NB4 (cell line): ENCODE results near the gene UMOD.

Experiments used
- MYC ChIP-seq: IDR thresholded peaks from 2 replicates; pipeline ENCODE4 v1.6.1; 2011; ENCODE audit warnings: low read depth, low read length
- POLR2A ChIP-seq: IDR thresholded peaks from 2 replicates; pipeline ENCODE4 v1.6.1; 2011; ENCODE audit warnings: mild to moderate bottlenecking; ENCODE audit not compliant: insufficient read length; ENCODE audit errors: extremely low read depth
- TF ChIP-seq, protein P1 (sequence below): IDR thresholded peaks from one replicate; pipeline ENCODE4 v1.5.1; 2012; ENCODE audit warnings: low read depth, low read length

DNA sequence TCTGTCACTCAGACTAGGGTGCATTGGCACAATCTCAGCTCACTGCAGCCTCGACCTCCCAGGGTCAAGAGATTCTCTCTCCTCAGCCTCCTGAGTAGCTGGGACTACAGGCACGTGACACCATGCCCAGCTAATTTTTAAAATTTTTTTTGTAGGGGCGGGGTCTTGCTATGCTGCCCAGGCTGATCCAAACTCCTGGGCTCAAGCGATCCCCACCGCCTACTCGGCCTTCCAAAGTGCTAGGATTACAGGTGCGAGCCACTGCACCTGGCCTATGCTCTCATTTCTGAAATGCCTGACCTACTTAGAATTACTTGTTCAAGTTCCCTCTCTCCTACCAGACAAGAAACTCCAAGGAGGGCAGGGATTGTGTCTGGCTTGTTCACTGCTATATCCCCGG is 20.1 kb downstream of the UMOD start:
- TF ChIP-seq, protein P1, sequence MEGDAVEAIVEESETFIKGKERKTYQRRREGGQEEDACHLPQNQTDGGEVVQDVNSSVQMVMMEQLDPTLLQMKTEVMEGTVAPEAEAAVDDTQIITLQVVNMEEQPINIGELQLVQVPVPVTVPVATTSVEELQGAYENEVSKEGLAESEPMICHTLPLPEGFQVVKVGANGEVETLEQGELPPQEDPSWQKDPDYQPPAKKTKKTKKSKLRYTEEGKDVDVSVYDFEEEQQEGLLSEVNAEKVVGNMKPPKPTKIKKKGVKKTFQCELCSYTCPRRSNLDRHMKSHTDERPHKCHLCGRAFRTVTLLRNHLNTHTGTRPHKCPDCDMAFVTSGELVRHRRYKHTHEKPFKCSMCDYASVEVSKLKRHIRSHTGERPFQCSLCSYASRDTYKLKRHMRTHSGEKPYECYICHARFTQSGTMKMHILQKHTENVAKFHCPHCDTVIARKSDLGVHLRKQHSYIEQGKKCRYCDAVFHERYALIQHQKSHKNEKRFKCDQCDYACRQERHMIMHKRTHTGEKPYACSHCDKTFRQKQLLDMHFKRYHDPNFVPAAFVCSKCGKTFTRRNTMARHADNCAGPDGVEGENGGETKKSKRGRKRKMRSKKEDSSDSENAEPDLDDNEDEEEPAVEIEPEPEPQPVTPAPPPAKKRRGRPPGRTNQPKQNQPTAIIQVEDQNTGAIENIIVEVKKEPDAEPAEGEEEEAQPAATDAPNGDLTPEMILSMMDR, result no peak
- TF ChIP-seq POLR2A (no peak), MYC (no peak)
